Lower leg skin (tissue), 3 donors: ENCODE measurements around the gene WAPL.

Source experiments
- CTCF ChIP-seq, 3 donors: fragments of 450-650 bp; IDR thresholded peaks; one replicate each; pipeline ENCODE4 v1.5.1; 2016; ENCODE audit warnings: antibody characterized with exemption in 3 of 3, mild to moderate bottlenecking in 3 of 3, moderate library complexity in 2 of 3
- POLR2A ChIP-seq, 2 donors: fragments of 450-650 bp; IDR thresholded peaks; one replicate each; pipeline ENCODE4 v1.6.1; 2016 to 2017; ENCODE audit warnings: antibody characterized with exemption in 2 of 2, mild to moderate bottlenecking in 1 of 2, moderate library complexity in 1 of 2

DNA sequence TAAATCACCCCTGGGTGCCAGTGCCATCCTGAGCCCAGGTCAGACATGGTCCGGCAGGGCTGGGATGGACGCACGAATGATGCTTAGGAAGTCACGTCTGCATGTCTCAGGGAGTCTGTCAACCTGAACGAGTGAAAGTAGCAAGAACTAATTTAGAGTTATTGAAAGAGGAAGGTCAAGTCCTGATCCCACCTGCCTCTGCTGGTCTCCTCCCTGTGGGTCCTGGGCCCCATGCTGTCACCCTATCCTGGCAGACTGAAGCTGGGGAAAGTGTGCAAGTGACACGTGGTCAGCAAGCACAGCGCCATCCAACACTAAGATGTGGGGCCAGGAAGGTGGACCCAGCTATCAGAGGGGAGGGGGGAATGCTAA is 128.9 kb downstream of the WAPL start:
- TF ChIP-seq CTCF (IDR thresholded peaks at IDR 0.05) (no peak), POLR2A (IDR thresholded peaks at IDR 0.05) (no peak)
